ENCODE results near the gene CGGBP1. TPM values are rescaled to one million over a fixed set of nuclear protein-coding genes. Genes with fewer than 3 reads are reported as not detected.

Gene CGGBP1
- total and polyA plus RNA-seq, 2 donors (not counting 3 experiments of a cell fraction or from before 2014, with no cell fraction given): 33.1 to 69.7 TPM

DNA sequence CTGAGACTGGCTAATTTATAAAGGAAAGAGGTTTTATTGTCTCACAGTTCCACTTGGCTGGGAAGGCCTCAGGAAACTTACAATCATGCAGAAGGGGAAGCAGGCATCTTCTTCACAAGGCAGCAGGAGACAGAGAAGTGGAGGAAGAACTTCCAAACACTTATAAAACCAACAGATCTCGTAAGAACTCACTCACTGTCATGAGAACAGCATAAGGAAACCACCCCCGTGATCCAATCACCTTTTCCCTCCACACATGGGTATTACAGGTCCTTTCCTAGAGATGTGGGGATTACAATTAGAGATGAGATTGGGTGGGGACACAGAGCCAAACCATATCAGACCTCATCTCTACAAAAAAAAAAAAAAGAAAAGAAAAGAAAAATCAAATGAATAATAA, 25.7 kb downstream of the CGGBP1 start:
- Histone ChIP-seq H3K4me2 (ENCODE audit: insufficient read depth, low read length) (no peak overlapping the region), H3K9me3 (replicated peaks; ENCODE audit: control insufficient read depth, insufficient read depth, low read length) (no peaks in the 10 kb centered on the region), H4K20me1 (replicated peaks; ENCODE audit: control insufficient read depth, extremely low read depth, insufficient read depth, low read length) (no peaks in the 10 kb centered on the region), H3K9ac (replicated peaks; ENCODE audit: extremely low read depth, insufficient read depth, low read length) (no peak overlapping the region), H3K4me1 (ENCODE audit: control insufficient read depth, extremely low read depth, insufficient read depth, low read length) (peaks cover 17% of the 10 kb centered on the region), H3K27ac (ENCODE audit: insufficient read depth, low read depth, low read length) (no peak overlapping the region), H3K9me1 (replicated peaks; ENCODE audit: control insufficient read depth, extremely low read depth, insufficient read depth, low read length) (no peaks in the 10 kb centered on the region), H2AFZ (ENCODE audit: low read depth, low read length) (peak overlapping the region; percentile 76), H3K27me3 (ENCODE audit: control insufficient read depth in 2 of 2, insufficient read depth in 2 of 2, low read length in 2 of 2) (no peaks in the 10 kb centered on the region), H3K4me3 (replicated peaks in 1 of 3; ENCODE audit: insufficient read depth in 1 of 3, low read depth in 1 of 3, low read length in 3 of 3) (no peak overlapping the region), H3K36me3 (ENCODE audit: control insufficient read depth in 2 of 2, extremely low read depth in 1 of 2, insufficient read depth in 2 of 2, low read length in 2 of 2) (no peaks in the 10 kb centered on the region), H3K79me2 (ENCODE audit: control insufficient read depth, insufficient read depth, low read length) (no peaks in the 10 kb centered on the region)
- no peak for DNase-seq (ENCODE audit: low read depth, low spot score)
- dilution Hi-C loops (cut with MboI; ENCODE audit: extremely low pct_ligation_motif_present, low sequenced_read_pairs): no loop called here
- intact Hi-C loops (cut with micrococcal nuclease): no loop called here
- ChIA-PET POLR2A (interaction anchor here (2.3 kb wide), 1 partner anchor 26 kb away, joined by 10 read pairs; the partner anchor contains the start of genes CGGBP1 and ZNF654), CTCF (interaction anchor here (1.0 to 2.5 kb wide), 5 partner anchors 11 to 261 kb away, joined by 3 to 15 read pairs (median 5); no protein-coding TSS in a partner anchor)
- TF ChIP-seq POLR2A (IDR thresholded peaks at IDR 0.05; ENCODE audit: low read depth, low read length) (no peak), FOS (IDR thresholded peaks at IDR 0.05; ENCODE audit: borderline replicate concordance, insufficient read depth, low read length) (no peak), GATA2 (IDR thresholded peaks at IDR 0.05; ENCODE audit: insufficient read depth, insufficient read length, low read depth, low read length) (no peak), JUN (IDR thresholded peaks at IDR 0.05; ENCODE audit: borderline replicate concordance, insufficient read depth, insufficient read length, low read depth) (no peak), MAX (IDR thresholded peaks at IDR 0.05; ENCODE audit: insufficient read depth, insufficient read length) (no peak), POLR2AphosphoS5 (IDR thresholded peaks at IDR 0.05; ENCODE audit: insufficient read depth, low read depth, low read length) (no peak), EZH2 (IDR thresholded peaks at IDR 0.05; ENCODE audit: borderline replicate concordance, low read depth, low read length, severe bottlenecking) (no peak), MYC (IDR thresholded peaks at IDR 0.05; ENCODE audit: low read depth, low read length) (no peak)
- TF ChIP-seq, protein P1, sequence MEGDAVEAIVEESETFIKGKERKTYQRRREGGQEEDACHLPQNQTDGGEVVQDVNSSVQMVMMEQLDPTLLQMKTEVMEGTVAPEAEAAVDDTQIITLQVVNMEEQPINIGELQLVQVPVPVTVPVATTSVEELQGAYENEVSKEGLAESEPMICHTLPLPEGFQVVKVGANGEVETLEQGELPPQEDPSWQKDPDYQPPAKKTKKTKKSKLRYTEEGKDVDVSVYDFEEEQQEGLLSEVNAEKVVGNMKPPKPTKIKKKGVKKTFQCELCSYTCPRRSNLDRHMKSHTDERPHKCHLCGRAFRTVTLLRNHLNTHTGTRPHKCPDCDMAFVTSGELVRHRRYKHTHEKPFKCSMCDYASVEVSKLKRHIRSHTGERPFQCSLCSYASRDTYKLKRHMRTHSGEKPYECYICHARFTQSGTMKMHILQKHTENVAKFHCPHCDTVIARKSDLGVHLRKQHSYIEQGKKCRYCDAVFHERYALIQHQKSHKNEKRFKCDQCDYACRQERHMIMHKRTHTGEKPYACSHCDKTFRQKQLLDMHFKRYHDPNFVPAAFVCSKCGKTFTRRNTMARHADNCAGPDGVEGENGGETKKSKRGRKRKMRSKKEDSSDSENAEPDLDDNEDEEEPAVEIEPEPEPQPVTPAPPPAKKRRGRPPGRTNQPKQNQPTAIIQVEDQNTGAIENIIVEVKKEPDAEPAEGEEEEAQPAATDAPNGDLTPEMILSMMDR (IDR thresholded peaks at IDR 0.05; ENCODE audit: extremely low read depth in 1 of 2, insufficient read depth in 1 of 2, low read depth in 1 of 2, low read length in 2 of 2): no peak
- no peak for FAIRE-seq
- BruUV-seq (replicated peaks): no TSS peak

All from endothelial cell of umbilical vein (primary cell).